ENCODE measurements around the gene KIAA1671.

Gene KIAA1671

GRCh38 chr22:25048659-25049647 lies 96.4 kb downstream of the KIAA1671 start:
- DNase-seq = no peak

GRCh38 chr22:25049770-25050169 lies 97.3 kb downstream of the KIAA1671 start:
- DNase-seq = no peak

GRCh38 chr22:25050566-25050965 lies 98.0 kb downstream of the KIAA1671 start:
- no peak for DNase-seq

- no peak for DNase-seq
Measured at GRCh38 chr22:25051073-25051472, 98.6 kb downstream of the KIAA1671 start.

GRCh38 chr22:25051983-25052710 lies 99.6 kb downstream of the KIAA1671 start:
- no peak for DNase-seq

GRCh38 chr22:25053153-25053805 lies 100.8 kb downstream of the KIAA1671 start:
- DNase-seq = no peak

GRCh38 chr22:25054943-25055511 lies 102.5 kb downstream of the KIAA1671 start:
- DNase-seq = no peak

- DNase-seq = no peak
Measured at GRCh38 chr22:25057013-25057881, 104.7 kb downstream of the KIAA1671 start.

GRCh38 chr22:25059438-25059837 lies 106.9 kb downstream of the KIAA1671 start:
- no peak for DNase-seq

GRCh38 chr22:25060522-25061071 lies 108.1 kb downstream of the KIAA1671 start:
- no peak for DNase-seq

- no peak for DNase-seq
Measured at GRCh38 chr22:25061134-25061533, 108.6 kb downstream of the KIAA1671 start.

GRCh38 chr22:25061605-25062376 lies 109.3 kb downstream of the KIAA1671 start:
- DNase-seq = no peak

- no peak for DNase-seq
Measured at GRCh38 chr22:25062386-25063085, 110.0 kb downstream of the KIAA1671 start.

GRCh38 chr22:25064894-25065560 lies 112.5 kb downstream of the KIAA1671 start:
- DNase-seq = no peak

GRCh38 chr22:25066861-25067435 lies 114.4 kb downstream of the KIAA1671 start:
- no peak for DNase-seq

GRCh38 chr22:25067851-25068421 lies 115.4 kb downstream of the KIAA1671 start:
- no peak for DNase-seq

GRCh38 chr22:25068707-25069106 lies 116.2 kb downstream of the KIAA1671 start:
- no peak for DNase-seq

- no peak for DNase-seq
Measured at GRCh38 chr22:25069426-25069757, 116.9 kb downstream of the KIAA1671 start.
